Measurements from ENCODE around the gene TAOK1.

TAOK1 gene

GRCh38 chr17:29572691-29573557 lies 182.8 kb downstream of the TAOK1 start:
- DNase-seq: no peak

GRCh38 chr17:29573558-29573869 lies 183.4 kb downstream of the TAOK1 start:
- DNase-seq: no peak

- DNase-seq: no peak
These were observed 183.9 kb downstream of the TAOK1 start for GRCh38 chr17:29573871-29574731.

GRCh38 chr17:29574732-29575510 lies 184.8 kb downstream of the TAOK1 start:
- no peak for DNase-seq

- no peak for DNase-seq
These were observed 185.5 kb downstream of the TAOK1 start for GRCh38 chr17:29575511-29576213.

- DNase-seq: no peak
These were observed 186.2 kb downstream of the TAOK1 start for GRCh38 chr17:29576214-29577000.

- DNase-seq: no peak
These were observed 186.8 kb downstream of the TAOK1 start for GRCh38 chr17:29577001-29577370.

- DNase-seq: no peak
These were observed 187.4 kb downstream of the TAOK1 start for GRCh38 chr17:29577385-29578211.

- no peak for DNase-seq
These were observed 188.7 kb downstream of the TAOK1 start for GRCh38 chr17:29578626-29579485.

GRCh38 chr17:29579866-29580771 lies 190.0 kb downstream of the TAOK1 start:
- DNase-seq: no peak

- DNase-seq: no peak
These were observed 191.6 kb downstream of the TAOK1 start for GRCh38 chr17:29581583-29582253.

GRCh38 chr17:29582254-29582765 lies 192.1 kb downstream of the TAOK1 start:
- no peak for DNase-seq

- no peak for DNase-seq
These were observed 192.6 kb downstream of the TAOK1 start for GRCh38 chr17:29582772-29583171.

- DNase-seq: no peak
These were observed 193.4 kb downstream of the TAOK1 start for GRCh38 chr17:29583324-29584248.

- DNase-seq: no peak
These were observed 194.4 kb downstream of the TAOK1 start for GRCh38 chr17:29584452-29585079.

- no peak for DNase-seq
These were observed 195.1 kb downstream of the TAOK1 start for GRCh38 chr17:29585080-29585751.

Data from NCI-H187 treated with DMSO at 0.1 percent for 48 hours (cell line).